Tibial nerve (tissue), 4 donors: ENCODE data around the gene GPATCH2L. TPM values are rescaled to one million over a fixed set of nuclear protein-coding genes. Genes with fewer than 3 reads are reported as not detected.

Experiments used
- DNase-seq, 2 donors: peaks; one replicate each; pipeline ENCODE4 v3.0.0-alpha.2; 2019; ENCODE audit warnings: low spot score in 2 of 2
- H3K27ac ChIP-seq, 4 donors: fragments of 200-600 bp; sonication (generic) in 3 of 4; one replicate each; pipeline ENCODE4 v1.5.1; 2017 to 2019; ENCODE audit warnings: mild to moderate bottlenecking in 1 of 4
- H3K27me3 ChIP-seq, 2 donors: fragments of 200-600 bp; sonication (generic) in 1 of 2; one replicate each; pipeline versions ENCODE4 v1.5.1 to v1.6.0; 2017 to 2019
- H3K36me3 ChIP-seq, 3 donors: fragments of 200-600 bp; sonication (generic); one replicate each; pipeline ENCODE4 v1.5.1; 2018 to 2019
- H3K4me1 ChIP-seq, 4 donors: fragments of 200-600 bp; sonication (generic) in 3 of 4; one replicate each; pipeline ENCODE4 v1.5.1; 2017 to 2019
- H3K4me3 ChIP-seq, 4 donors: fragments of 200-600 bp; sonication (generic) in 3 of 4; one replicate each; pipeline ENCODE4 v1.5.1; 2017 to 2019; ENCODE audit warnings: mild to moderate bottlenecking in 1 of 4, moderate library complexity in 1 of 4
- H3K9me3 ChIP-seq, 4 donors: fragments of 200-600 bp; sonication (generic) in 3 of 4; one replicate each; pipeline ENCODE4 v1.5.1; 2017 to 2019
- EP300 ChIP-seq, 2 donors: sonication (generic); formaldehyde crosslinking; IDR thresholded peaks; one replicate each; pipeline ENCODE4 v1.6.1; 2017; ENCODE audit warnings: antibody characterized with exemption in 2 of 2, mild to moderate bottlenecking in 1 of 2
- POLR2A ChIP-seq, 2 donors: fragments of 450-650 bp; IDR thresholded peaks; one replicate each; pipeline ENCODE4 v1.6.1; 2017; ENCODE audit warnings: antibody characterized with exemption in 2 of 2, mild to moderate bottlenecking in 2 of 2, moderate library complexity in 2 of 2
- WGBS, 2 donors: methylation state at CpG; one replicate each; pipeline ENCODE4 v1.1.5; 2018; 5-methylcytosine and 5-hydroxymethylcytosine counted together
- total RNA-seq, 4 donors: library from RNA; depleted of rRNA; stranded (reverse); fragments of >200 nt; gene quantifications; one replicate each; pipeline ENCODE4 v1.1.0, GENCODE V29; 2016
- TF ChIP-seq, protein P1 (sequence below), 5 experiments: fragments of 200-600 bp in 3 of 5; fragments of 450-650 bp in 2 of 5; sonication (generic) in 3 of 5; IDR thresholded peaks; one replicate each; pipeline ENCODE4 v1.5.1; 2016 to 2019; ENCODE audit warnings: antibody characterized with exemption in 5 of 5, mild to moderate bottlenecking in 3 of 5, moderate library complexity in 2 of 5

Gene GPATCH2L
- total RNA-seq, 4 donors from 2014 or later = 56.1 to 76.8 (median 71.7) TPM

DNA sequence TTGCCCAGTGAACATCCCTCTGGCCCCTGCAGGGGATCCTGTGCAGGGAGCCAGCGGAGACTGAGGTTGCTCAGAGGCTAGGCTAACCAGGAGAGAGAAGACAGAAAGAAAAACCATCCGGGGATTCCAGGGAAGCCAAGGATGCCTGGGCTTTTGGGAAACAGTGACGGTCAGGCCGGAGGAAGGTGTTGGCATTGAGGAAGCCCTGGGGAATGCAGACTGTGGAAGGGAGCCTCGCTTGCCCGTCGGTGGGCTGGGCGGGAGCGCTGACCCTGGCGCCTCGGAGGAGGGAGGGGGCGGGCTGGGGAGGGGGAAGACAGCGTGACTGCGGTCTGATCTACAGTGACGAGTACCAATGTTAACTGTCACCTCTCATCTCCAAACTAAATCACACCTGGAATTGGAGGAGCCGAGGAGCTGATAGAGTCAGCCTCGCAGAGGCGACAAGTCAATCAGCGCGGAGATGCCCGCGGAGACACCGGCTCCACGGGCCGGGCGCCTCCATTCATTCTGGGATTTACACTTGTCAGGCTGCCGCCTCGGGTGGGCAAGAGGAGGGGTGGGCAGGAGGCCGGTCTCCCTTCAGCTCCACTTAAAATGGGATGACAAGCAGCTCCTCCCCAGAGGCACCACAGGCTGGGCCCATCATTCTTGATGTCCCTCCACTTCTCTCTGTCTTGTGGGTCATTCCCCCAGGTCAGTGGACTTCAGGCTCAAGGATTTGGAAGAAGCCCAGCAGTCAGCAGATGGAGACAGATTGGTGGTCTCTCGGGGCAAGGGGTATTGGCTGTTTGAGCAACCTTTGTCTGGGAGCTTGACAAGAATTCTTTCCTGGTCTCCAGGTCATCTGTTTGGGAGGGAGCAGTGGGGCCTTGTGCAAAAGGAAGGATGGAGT, 20.4 kb upstream of the GPATCH2L start:
- TF ChIP-seq, protein P1, sequence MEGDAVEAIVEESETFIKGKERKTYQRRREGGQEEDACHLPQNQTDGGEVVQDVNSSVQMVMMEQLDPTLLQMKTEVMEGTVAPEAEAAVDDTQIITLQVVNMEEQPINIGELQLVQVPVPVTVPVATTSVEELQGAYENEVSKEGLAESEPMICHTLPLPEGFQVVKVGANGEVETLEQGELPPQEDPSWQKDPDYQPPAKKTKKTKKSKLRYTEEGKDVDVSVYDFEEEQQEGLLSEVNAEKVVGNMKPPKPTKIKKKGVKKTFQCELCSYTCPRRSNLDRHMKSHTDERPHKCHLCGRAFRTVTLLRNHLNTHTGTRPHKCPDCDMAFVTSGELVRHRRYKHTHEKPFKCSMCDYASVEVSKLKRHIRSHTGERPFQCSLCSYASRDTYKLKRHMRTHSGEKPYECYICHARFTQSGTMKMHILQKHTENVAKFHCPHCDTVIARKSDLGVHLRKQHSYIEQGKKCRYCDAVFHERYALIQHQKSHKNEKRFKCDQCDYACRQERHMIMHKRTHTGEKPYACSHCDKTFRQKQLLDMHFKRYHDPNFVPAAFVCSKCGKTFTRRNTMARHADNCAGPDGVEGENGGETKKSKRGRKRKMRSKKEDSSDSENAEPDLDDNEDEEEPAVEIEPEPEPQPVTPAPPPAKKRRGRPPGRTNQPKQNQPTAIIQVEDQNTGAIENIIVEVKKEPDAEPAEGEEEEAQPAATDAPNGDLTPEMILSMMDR (IDR thresholded peaks at IDR 0.05) = no peak
- TF ChIP-seq EP300 (IDR thresholded peaks at IDR 0.05) (no peak), POLR2A (IDR thresholded peaks at IDR 0.05) (no peak)
- no peaks in the 10 kb centered on the region for H3K9me3 ChIP-seq
- peaks cover 0 to 50% of the 10 kb centered on the region in 2 donors for H3K27me3 ChIP-seq
- H3K27ac ChIP-seq = no peak overlapping the region
- 11% methylated on average over 21 to 30 of the region's 30 CpGs for WGBS, 2 donors
- H3K36me3 ChIP-seq = no peaks in the 10 kb centered on the region
- DNase-seq = no peak
- no peaks in the 10 kb centered on the region for H3K4me1 ChIP-seq
- H3K4me3 ChIP-seq = no peak overlapping the region

DNA sequence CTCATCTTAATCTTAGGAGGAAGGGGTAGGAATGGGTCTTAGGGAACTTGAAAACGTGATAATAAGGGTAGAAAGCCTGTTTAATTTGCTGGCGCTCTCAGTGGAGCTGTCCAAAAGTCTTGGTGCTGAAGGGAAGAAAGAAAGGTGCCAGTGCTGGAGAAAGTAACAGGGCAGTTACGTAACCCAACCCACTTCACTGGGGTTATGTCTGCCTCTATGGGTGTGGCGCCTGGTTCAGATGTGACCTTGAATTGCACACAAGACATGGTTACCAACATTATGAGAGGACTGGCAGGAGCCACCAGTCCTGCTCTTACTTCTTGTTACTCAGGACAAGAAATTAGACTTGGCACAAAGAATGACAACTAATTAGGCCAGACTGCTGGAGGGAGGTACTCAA, 18.6 kb upstream of the GPATCH2L start:
- Histone ChIP-seq H3K4me1 (peaks cover 0 to 2% (median 0%) of the 10 kb centered on the region in 4 donors), H3K36me3 (no peaks in the 10 kb centered on the region), H3K4me3 (no peak overlapping the region), H3K27ac (no peak overlapping the region), H3K9me3 (no peaks in the 10 kb centered on the region), H3K27me3 (peaks cover 0 to 68% of the 10 kb centered on the region in 2 donors)
- WGBS, 2 donors = 15 to 22% methylated on average over 4 of the region's 4 CpGs
- TF ChIP-seq EP300 (IDR thresholded peaks at IDR 0.05) (no peak), POLR2A (IDR thresholded peaks at IDR 0.05) (no peak)
- TF ChIP-seq, protein P1 (IDR thresholded peaks at IDR 0.05) = no peak
- no peak for DNase-seq

DNA sequence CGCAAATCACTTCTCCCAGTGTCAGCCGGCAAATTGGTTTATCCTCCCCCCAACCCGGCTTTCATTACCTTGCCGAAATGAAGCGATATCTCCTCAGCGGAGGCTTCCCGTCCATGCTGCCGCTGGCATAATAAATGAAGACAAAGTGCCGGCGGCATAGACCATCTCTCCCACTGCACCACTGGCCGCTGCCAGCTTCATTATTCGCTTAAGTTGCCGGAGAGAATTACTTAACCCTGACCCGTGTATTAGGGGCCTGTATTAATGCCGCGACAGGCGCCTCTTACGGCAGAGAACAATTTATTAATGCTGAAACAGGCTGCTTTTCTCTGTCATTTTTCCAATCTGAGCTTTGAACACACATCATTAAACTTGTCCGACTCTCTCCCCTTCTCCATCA, 17.5 kb upstream of the GPATCH2L start:
- H3K27me3 ChIP-seq = peaks cover 0 to 79% of the 10 kb centered on the region in 2 donors
- H3K36me3 ChIP-seq = no peaks in the 10 kb centered on the region
- TF ChIP-seq, protein P1 (IDR thresholded peaks at IDR 0.05) = no peak
- TF ChIP-seq POLR2A (IDR thresholded peaks at IDR 0.05) (no peak), EP300 (IDR thresholded peaks at IDR 0.05) (no peak)
- H3K9me3 ChIP-seq = no peaks in the 10 kb centered on the region
- peaks cover 0 to 13% (median 2%) of the 10 kb centered on the region in 4 donors for H3K4me1 ChIP-seq
- DNase-seq = no peak
- H3K4me3 ChIP-seq = no peak overlapping the region
- no peak overlapping the region for H3K27ac ChIP-seq
- WGBS, 2 donors = 85 to 86% methylated on average over 19 of the region's 19 CpGs

DNA sequence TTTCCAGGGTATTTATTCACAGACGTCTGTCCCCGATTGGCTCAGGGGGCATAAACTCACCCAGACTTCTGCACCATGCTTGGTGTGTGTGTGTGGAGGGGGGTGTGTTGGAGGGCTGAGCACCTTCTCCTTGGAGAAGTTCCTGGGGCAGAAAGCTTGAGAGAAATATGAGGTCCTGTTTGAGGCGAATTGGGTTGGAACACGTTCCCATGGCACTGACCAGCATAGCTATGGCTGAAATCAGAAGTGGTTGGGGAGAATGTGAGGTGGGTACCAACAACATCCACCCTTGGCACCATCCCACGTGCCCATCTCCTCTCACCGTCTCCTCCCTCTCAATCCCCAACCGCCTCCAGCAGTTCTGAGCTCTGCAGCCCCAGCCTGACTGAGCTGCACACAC, 16.0 kb upstream of the GPATCH2L start:
- no peaks in the 10 kb centered on the region for H3K36me3 ChIP-seq
- TF ChIP-seq EP300 (IDR thresholded peaks at IDR 0.05) (no peak), POLR2A (IDR thresholded peaks at IDR 0.05) (no peak)
- TF ChIP-seq, protein P1 (IDR thresholded peaks at IDR 0.05) = no peak
- H3K4me3 ChIP-seq = no peak overlapping the region
- H3K27me3 ChIP-seq = peaks cover 2 to 87% of the 10 kb centered on the region in 2 donors
- WGBS, 2 donors = 56 to 58% methylated on average over 7 of the region's 7 CpGs
- peaks cover 0 to 15% (median 2%) of the 10 kb centered on the region in 4 donors for H3K4me1 ChIP-seq
- no peak for DNase-seq
- no peak overlapping the region for H3K27ac ChIP-seq
- no peaks in the 10 kb centered on the region for H3K9me3 ChIP-seq

DNA sequence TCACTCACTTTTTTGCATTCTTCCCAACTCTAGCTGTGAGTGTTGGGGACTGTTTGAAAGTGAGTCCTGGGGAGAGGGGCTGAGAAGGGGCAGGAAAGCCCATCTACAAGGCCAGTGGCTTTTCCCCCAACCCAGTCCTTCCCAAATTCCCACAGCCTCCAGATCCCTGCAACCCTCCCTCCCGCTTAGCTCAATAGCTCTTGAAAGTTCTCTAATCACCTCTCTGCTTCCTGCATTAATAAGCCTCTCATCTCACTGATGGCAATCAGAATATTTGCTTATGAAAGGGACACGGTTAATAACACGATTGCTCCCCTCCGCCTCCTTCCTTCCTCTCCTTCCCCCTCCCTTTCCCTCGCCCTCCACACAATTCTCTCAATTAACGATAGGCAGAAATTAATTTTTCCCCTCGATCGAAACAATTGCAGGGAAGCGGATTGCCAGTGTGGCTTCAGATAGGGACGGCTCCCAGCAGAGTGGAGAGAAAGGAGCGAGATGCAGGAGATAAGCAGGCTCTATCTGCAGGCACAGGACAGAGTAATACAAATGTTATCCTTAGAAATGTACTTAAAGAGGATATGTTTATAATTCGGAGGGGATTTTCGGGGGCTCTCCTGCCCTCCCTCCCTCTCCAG, 15.1 kb upstream of the GPATCH2L start:
- Histone ChIP-seq H3K4me1 (peaks cover 0 to 15% (median 2%) of the 10 kb centered on the region in 4 donors), H3K27me3 (peaks cover 2 to 87% of the 10 kb centered on the region in 2 donors), H3K27ac (no peak overlapping the region), H3K9me3 (no peaks in the 10 kb centered on the region), H3K36me3 (no peaks in the 10 kb centered on the region), H3K4me3 (no peak overlapping the region)
- TF ChIP-seq POLR2A (IDR thresholded peaks at IDR 0.05) (no peak), EP300 (IDR thresholded peaks at IDR 0.05) (no peak)
- TF ChIP-seq, protein P1 (IDR thresholded peaks at IDR 0.05) = no peak
- DNase-seq = no peak
- WGBS, 2 donors = 23 to 25% methylated on average over 13 of the region's 13 CpGs
